ENCODE data around the gene ASB4. TPM values are rescaled to one million over a fixed set of nuclear protein-coding genes. Genes with fewer than 3 reads are reported as not detected.

ASB4 gene
- total and polyA plus RNA-seq, 2 donors (not counting 3 experiments of a cell fraction or from before 2014, with no cell fraction given), result not detected

- H3K79me2 ChIP-seq (ENCODE audit: control insufficient read depth, insufficient read depth, low read length), result no peaks in the 10 kb centered on the region
- no peak overlapping the region for H3K4me2 ChIP-seq (ENCODE audit: insufficient read depth, low read length)
- no TSS peak for BruUV-seq (replicated peaks)
- H3K9ac ChIP-seq (replicated peaks; ENCODE audit: extremely low read depth, insufficient read depth, low read length), result no peak overlapping the region
- TF ChIP-seq JUN (IDR thresholded peaks at IDR 0.05; ENCODE audit: borderline replicate concordance, insufficient read depth, insufficient read length, low read depth) (no peak), EZH2 (IDR thresholded peaks at IDR 0.05; ENCODE audit: borderline replicate concordance, low read depth, low read length, severe bottlenecking) (no peak), POLR2AphosphoS5 (IDR thresholded peaks at IDR 0.05; ENCODE audit: insufficient read depth, low read depth, low read length) (no peak), GATA2 (IDR thresholded peaks at IDR 0.05; ENCODE audit: insufficient read depth, insufficient read length, low read depth, low read length) (no peak)
- TF ChIP-seq, protein P1, sequence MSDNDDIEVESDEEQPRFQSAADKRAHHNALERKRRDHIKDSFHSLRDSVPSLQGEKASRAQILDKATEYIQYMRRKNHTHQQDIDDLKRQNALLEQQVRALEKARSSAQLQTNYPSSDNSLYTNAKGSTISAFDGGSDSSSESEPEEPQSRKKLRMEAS (IDR thresholded peaks at IDR 0.05; ENCODE audit: insufficient read depth, insufficient read length), result no peak
- TF ChIP-seq, protein P2, sequence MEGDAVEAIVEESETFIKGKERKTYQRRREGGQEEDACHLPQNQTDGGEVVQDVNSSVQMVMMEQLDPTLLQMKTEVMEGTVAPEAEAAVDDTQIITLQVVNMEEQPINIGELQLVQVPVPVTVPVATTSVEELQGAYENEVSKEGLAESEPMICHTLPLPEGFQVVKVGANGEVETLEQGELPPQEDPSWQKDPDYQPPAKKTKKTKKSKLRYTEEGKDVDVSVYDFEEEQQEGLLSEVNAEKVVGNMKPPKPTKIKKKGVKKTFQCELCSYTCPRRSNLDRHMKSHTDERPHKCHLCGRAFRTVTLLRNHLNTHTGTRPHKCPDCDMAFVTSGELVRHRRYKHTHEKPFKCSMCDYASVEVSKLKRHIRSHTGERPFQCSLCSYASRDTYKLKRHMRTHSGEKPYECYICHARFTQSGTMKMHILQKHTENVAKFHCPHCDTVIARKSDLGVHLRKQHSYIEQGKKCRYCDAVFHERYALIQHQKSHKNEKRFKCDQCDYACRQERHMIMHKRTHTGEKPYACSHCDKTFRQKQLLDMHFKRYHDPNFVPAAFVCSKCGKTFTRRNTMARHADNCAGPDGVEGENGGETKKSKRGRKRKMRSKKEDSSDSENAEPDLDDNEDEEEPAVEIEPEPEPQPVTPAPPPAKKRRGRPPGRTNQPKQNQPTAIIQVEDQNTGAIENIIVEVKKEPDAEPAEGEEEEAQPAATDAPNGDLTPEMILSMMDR (IDR thresholded peaks at IDR 0.05; ENCODE audit: extremely low read depth in 1 of 2, insufficient read depth in 1 of 2, low read depth in 1 of 2, low read length in 2 of 2), result no peak
- H2AFZ ChIP-seq (ENCODE audit: low read depth, low read length), result no peak overlapping the region
- FAIRE-seq (no peak), DNase-seq (ENCODE audit: low read depth, low spot score) (no peak)
- ChIA-PET POLR2A (no interaction called here), CTCF (interaction anchor here (1.1 kb wide), 1 partner anchor 74 kb away, joined by 4 read pairs; no protein-coding TSS in a partner anchor)
- no peaks in the 10 kb centered on the region for H3K9me1 ChIP-seq (replicated peaks; ENCODE audit: control insufficient read depth, extremely low read depth, insufficient read depth, low read length)
- no peaks in the 10 kb centered on the region for H3K4me1 ChIP-seq (ENCODE audit: control insufficient read depth, extremely low read depth, insufficient read depth, low read length)
- no peak overlapping the region for H3K4me3 ChIP-seq (replicated peaks in 1 of 3; ENCODE audit: insufficient read depth in 1 of 3, low read depth in 1 of 3, low read length in 3 of 3)
- dilution Hi-C loops (cut with MboI; ENCODE audit: extremely low pct_ligation_motif_present, low sequenced_read_pairs), result no loop called here
- no peaks in the 10 kb centered on the region for H3K36me3 ChIP-seq (ENCODE audit: control insufficient read depth in 2 of 2, extremely low read depth in 1 of 2, insufficient read depth in 2 of 2, low read length in 2 of 2)
- H4K20me1 ChIP-seq (replicated peaks; ENCODE audit: control insufficient read depth, extremely low read depth, insufficient read depth, low read length), result no peaks in the 10 kb centered on the region
- intact Hi-C loops (cut with micrococcal nuclease), result no loop called here
- no peaks in the 10 kb centered on the region for H3K9me3 ChIP-seq (replicated peaks; ENCODE audit: control insufficient read depth, insufficient read depth, low read length)
- no peaks in the 10 kb centered on the region for H3K27me3 ChIP-seq (ENCODE audit: control insufficient read depth in 2 of 2, insufficient read depth in 2 of 2, low read length in 2 of 2)
- no peak overlapping the region for H3K27ac ChIP-seq (ENCODE audit: insufficient read depth, low read depth, low read length)
Observed at GRCh38 chr7:95585426-95585789, 99.7 kb downstream of the ASB4 start.

All from endothelial cell of umbilical vein (primary cell).